Nephron progenitor cell (in vitro differentiated cells): ENCODE measurements around the gene DPM2.

Experiments used
- DNase-seq: peaks from one replicate; pipeline ENCODE4 v3.0.0; 2021
- H3K27ac Mint-ChIP-seq: 2 replicates; pipeline ENCODE4 v1.8.0; 2021; ENCODE audit warnings: mild to moderate bottlenecking, moderate library complexity, mixed read lengths
- H3K27me3 Mint-ChIP-seq: 2 replicates; pipeline ENCODE4 v1.8.0; 2021; ENCODE audit warnings: mild to moderate bottlenecking, low read depth, mixed read lengths; ENCODE audit not compliant: poor library complexity
- H3K36me3 Mint-ChIP-seq: 2 replicates; pipeline ENCODE4 v1.8.0; 2021; ENCODE audit warnings: low read depth, mixed read lengths
- H3K4me1 Mint-ChIP-seq: 2 replicates; pipeline ENCODE4 v1.8.0; 2021; ENCODE audit warnings: mixed read lengths
- H3K4me3 Mint-ChIP-seq: 2 replicates; pipeline ENCODE4 v1.8.0; 2021; ENCODE audit warnings: mild to moderate bottlenecking, moderate library complexity, mixed read lengths
- H3K9me3 Mint-ChIP-seq: 2 replicates; pipeline ENCODE4 v1.8.0; 2021; ENCODE audit warnings: mild to moderate bottlenecking, moderate library complexity, mixed read lengths
- CTCF ChIP-seq: fragments of 200-600 bp; sonication (generic); IDR thresholded peaks from 2 replicates; pipeline ENCODE4 v1.5.0; 2021; ENCODE audit warnings: antibody characterized with exemption

The DPM2 gene

GRCh38 chr9:127885508-127886281 lies 52.0 kb downstream of the DPM2 start:
- peak overlapping the region; percentile 68 for H3K27ac Mint-ChIP-seq
- H3K9me3 Mint-ChIP-seq, result no peaks in the 10 kb centered on the region
- peaks cover 3% of the 10 kb centered on the region for H3K27me3 Mint-ChIP-seq

More at GRCh38 chr9:127885508-127886281, 52.0 kb downstream of the DPM2 start:
- DNase-seq, result no peak
- Mint-ChIP-seq H3K4me1 (peaks cover 49% of the 10 kb centered on the region), H3K4me3 (no peak overlapping the region), H3K36me3 (peaks cover 49% of the 10 kb centered on the region)
- no peak for TF ChIP-seq CTCF
